CD14-positive monocyte (primary cell): ENCODE data around the gene SLC6A8. TPM values are rescaled to one million over a fixed set of nuclear protein-coding genes. Genes with fewer than 3 reads are reported as not detected.
A peak's percentile ranks its signal among the peaks of the same experiment; 100 is the strongest.

Experiments used
- DNase-seq, 3 donors: peaks; one replicate each; pipeline ENCODE4 v3.0.0-alpha.2; 2011 to 2022
- H2AFZ ChIP-seq: 2 replicates; pipeline ENCODE4 v1.6.0; 2012; ENCODE audit warnings: mild to moderate bottlenecking, low read depth, low read length, inconsistent platforms; ENCODE audit not compliant: insufficient read depth, poor library complexity, severe bottlenecking
- H3K27ac ChIP-seq, 2 donors: 1 replicate in 1 of 2; 2 replicates in 1 of 2; pipeline ENCODE4 v1.5.1; 2012 to 2013; ENCODE audit warnings: low read length in 2 of 2, control low read depth in 1 of 2, inconsistent platforms in 1 of 2, low read depth in 1 of 2, mild to moderate bottlenecking in 1 of 2
- H3K27me3 ChIP-seq, 2 donors: one replicate each; pipeline versions ENCODE4 v1.6.0 to v1.6.1; 2011 to 2013; ENCODE audit warnings: low read length in 2 of 2; ENCODE audit not compliant: control insufficient read depth in 2 of 2, insufficient read depth in 2 of 2
- H3K36me3 ChIP-seq, 2 donors: replicated peaks in 1 of 2; 1 replicate in 1 of 2; 2 replicates in 1 of 2; pipeline versions ENCODE4 v1.5.1 to v1.6.1; 2012 to 2013; ENCODE audit warnings: low read length in 2 of 2, control low read depth in 1 of 2, inconsistent platforms in 1 of 2, mild to moderate bottlenecking in 1 of 2; ENCODE audit not compliant: insufficient read depth in 2 of 2, control insufficient read depth in 1 of 2
- H3K4me1 ChIP-seq, 2 donors: 1 replicate in 1 of 2; 2 replicates in 1 of 2; pipeline versions ENCODE4 v1.5.1 to v1.6.1; 2012 to 2013; ENCODE audit warnings: low read length in 2 of 2, control low read depth in 1 of 2, inconsistent platforms in 1 of 2, mild to moderate bottlenecking in 1 of 2, moderate library complexity in 1 of 2; ENCODE audit not compliant: insufficient read depth in 2 of 2, control insufficient read depth in 1 of 2
- H3K4me2 ChIP-seq: replicated peaks from 2 replicates; pipeline ENCODE3; 2012; ENCODE audit warnings: low read length, moderate library complexity, mild to moderate bottlenecking; ENCODE audit not compliant: poor library complexity, severe bottlenecking; ENCODE audit errors: extremely low read depth
- H3K4me3 ChIP-seq, 3 experiments: fragments of 200-600 bp in 1 of 3; sonication (generic) in 1 of 3; replicated peaks in 1 of 3; 1 replicate in 2 of 3; 2 replicates in 1 of 3; pipeline ENCODE4 v1.5.1; 2011 to 2013; ENCODE audit warnings: low read length in 3 of 3, mild to moderate bottlenecking in 3 of 3, control low read depth in 2 of 3, low read depth in 2 of 3, inconsistent platforms in 1 of 3, moderate library complexity in 1 of 3
- H3K79me2 ChIP-seq: 2 replicates; pipeline ENCODE4 v1.6.0; 2012; ENCODE audit warnings: mild to moderate bottlenecking, control low read depth, inconsistent platforms, low read length, moderate library complexity; ENCODE audit not compliant: insufficient read depth
- H3K9ac ChIP-seq: 2 replicates; pipeline ENCODE4 v1.6.0; 2017; ENCODE audit warnings: low read length, mild to moderate bottlenecking; ENCODE audit not compliant: insufficient read depth, poor library complexity, severe bottlenecking
- H3K9me3 ChIP-seq, 2 donors: replicated peaks in 1 of 2; 1 replicate in 1 of 2; 2 replicates in 1 of 2; pipeline versions ENCODE4 v1.5.1 to v1.6.1; 2012 to 2013; ENCODE audit warnings: low read length in 2 of 2, control low read depth in 1 of 2; ENCODE audit not compliant: control insufficient read depth in 1 of 2, insufficient read depth in 1 of 2
- H4K20me1 ChIP-seq: 2 replicates; pipeline ENCODE4 v1.6.0; 2012; ENCODE audit warnings: mild to moderate bottlenecking, low read length, control low read depth, moderate library complexity; ENCODE audit not compliant: insufficient read depth
- H3K27ac Mint-ChIP-seq, 7 donors: one replicate each; pipeline ENCODE4 v1.8.0; 2020; ENCODE audit warnings: mild to moderate bottlenecking in 7 of 7, mixed read lengths in 7 of 7, moderate library complexity in 6 of 7, inconsistent platforms in 2 of 7
- H3K27me3 Mint-ChIP-seq, 3 donors: one replicate each; pipeline ENCODE4 v1.8.0; 2021 to 2022; ENCODE audit warnings: low read depth in 3 of 3, mild to moderate bottlenecking in 3 of 3, mixed read lengths in 3 of 3, moderate library complexity in 3 of 3, inconsistent platforms in 1 of 3
- H3K36me3 Mint-ChIP-seq, 2 donors: one replicate each; pipeline ENCODE4 v1.8.0; 2020; ENCODE audit warnings: mixed read lengths in 2 of 2, inconsistent platforms in 1 of 2, mild to moderate bottlenecking in 1 of 2
- H3K4me1 Mint-ChIP-seq: one replicate; pipeline ENCODE4 v1.8.0; 2020; ENCODE audit warnings: mild to moderate bottlenecking, mixed read lengths
- H3K4me3 Mint-ChIP-seq, 2 donors: one replicate each; pipeline ENCODE4 v1.8.0; 2020; ENCODE audit warnings: mild to moderate bottlenecking in 2 of 2, mixed read lengths in 2 of 2, moderate library complexity in 1 of 2
- H3K9me3 Mint-ChIP-seq, 7 donors: one replicate each; pipeline ENCODE4 v1.8.0; 2020 to 2022; ENCODE audit warnings: mixed read lengths in 7 of 7, mild to moderate bottlenecking in 6 of 7, moderate library complexity in 6 of 7, inconsistent platforms in 2 of 7
- WGBS: methylation state at CpG from one replicate; pipeline ENCODE4 v1.1.5; 2013; ENCODE audit warnings: missing lambda C conversion rate; ENCODE audit not compliant: insufficient coverage; 5-methylcytosine and 5-hydroxymethylcytosine counted together
- intact Hi-C, 2 donors: fragments of 100-400 bp; cut with micrococcal nuclease; formaldehyde crosslinking; loops; one replicate each; pipeline versions ENCODE4 v1.15.0 to v1.15.1; 2023
- polyA plus RNA-seq, 3 donors: library from polyadenylated mRNA; depleted of rRNA in 1 of 3; unstranded in 2 of 3; stranded (reverse) in 1 of 3; fragments of 300-500 nt in 2 of 3; fragments of >200 nt in 1 of 3; fragmentation: Illumina TruSeq in 2 of 3; gene quantifications; 1 replicate in 2 of 3; 2 replicates in 1 of 3; pipeline ENCODE4 v1.2.3, GENCODE V29; 2012 to 2021
- TF ChIP-seq, protein P1 (sequence below): fragments of 200-600 bp; IDR thresholded peaks from one replicate; pipeline ENCODE4 v1.8.0; 2022; ENCODE audit warnings: antibody characterized with exemption, mild to moderate bottlenecking

The SLC6A8 gene
- polyA plus RNA-seq, 3 donors, result 0.23 to 5.6 (median 0.85) TPM

DNA sequence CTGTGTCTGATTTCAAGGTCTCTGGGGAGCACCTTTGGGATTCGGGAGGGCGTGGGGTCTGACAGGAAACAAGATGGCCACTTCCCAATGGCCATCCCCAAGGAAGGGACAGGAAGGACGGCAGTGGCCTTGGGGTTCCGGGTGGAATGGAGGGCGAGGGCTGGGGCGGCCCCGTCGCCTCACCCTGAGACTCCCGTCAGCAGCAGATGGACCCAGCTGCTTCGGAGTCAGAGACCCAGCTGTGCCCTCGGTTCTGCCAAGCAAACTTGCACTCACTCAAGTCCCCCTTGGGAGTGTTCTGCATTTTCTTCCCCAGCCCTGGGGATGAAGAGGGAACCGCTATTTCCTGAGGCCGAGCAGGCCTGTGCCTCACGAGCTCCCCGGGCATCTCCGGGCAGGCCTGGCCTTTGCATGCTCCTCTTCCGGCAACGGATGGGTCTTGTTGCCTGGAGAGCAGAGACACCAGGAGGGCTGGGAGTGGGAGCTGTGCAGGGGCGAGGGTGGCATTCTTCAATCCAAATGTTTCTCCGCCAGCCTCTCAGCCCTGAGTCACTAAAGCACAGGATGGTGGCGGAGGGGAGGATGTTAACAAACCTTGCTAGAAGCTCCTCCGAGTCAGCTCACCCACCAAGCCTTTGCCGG is 47.6 kb upstream of the SLC6A8 start:
- H4K20me1 ChIP-seq, result no peaks in the 10 kb centered on the region
- Mint-ChIP-seq H3K27ac (no peak overlapping the region), H3K4me3 (no peak overlapping the region), H3K9me3 (peaks cover 0 to 20% (median 8%) of the 10 kb centered on the region in 7 donors), H3K36me3 (peaks cover 0 to 1% of the 10 kb centered on the region in 2 donors), H3K27me3 (peaks cover 32 to 52% (median 52%) of the 10 kb centered on the region in 3 donors), H3K4me1 (peaks cover 2% of the 10 kb centered on the region)
- no peak for DNase-seq
- no peak overlapping the region for H3K4me2 ChIP-seq
- H3K9ac ChIP-seq, result no peak overlapping the region
- no peaks in the 10 kb centered on the region for H3K36me3 ChIP-seq
- H2AFZ ChIP-seq, result no peak overlapping the region
- WGBS, result 100% methylated on average over 7 of the region's 23 CpGs
- H3K4me1 ChIP-seq, result peaks cover 0 to 3% of the 10 kb centered on the region in 2 donors
- TF ChIP-seq, protein P1, sequence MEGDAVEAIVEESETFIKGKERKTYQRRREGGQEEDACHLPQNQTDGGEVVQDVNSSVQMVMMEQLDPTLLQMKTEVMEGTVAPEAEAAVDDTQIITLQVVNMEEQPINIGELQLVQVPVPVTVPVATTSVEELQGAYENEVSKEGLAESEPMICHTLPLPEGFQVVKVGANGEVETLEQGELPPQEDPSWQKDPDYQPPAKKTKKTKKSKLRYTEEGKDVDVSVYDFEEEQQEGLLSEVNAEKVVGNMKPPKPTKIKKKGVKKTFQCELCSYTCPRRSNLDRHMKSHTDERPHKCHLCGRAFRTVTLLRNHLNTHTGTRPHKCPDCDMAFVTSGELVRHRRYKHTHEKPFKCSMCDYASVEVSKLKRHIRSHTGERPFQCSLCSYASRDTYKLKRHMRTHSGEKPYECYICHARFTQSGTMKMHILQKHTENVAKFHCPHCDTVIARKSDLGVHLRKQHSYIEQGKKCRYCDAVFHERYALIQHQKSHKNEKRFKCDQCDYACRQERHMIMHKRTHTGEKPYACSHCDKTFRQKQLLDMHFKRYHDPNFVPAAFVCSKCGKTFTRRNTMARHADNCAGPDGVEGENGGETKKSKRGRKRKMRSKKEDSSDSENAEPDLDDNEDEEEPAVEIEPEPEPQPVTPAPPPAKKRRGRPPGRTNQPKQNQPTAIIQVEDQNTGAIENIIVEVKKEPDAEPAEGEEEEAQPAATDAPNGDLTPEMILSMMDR, result no peak
- peaks cover 0 to 12% of the 10 kb centered on the region in 2 donors for H3K9me3 ChIP-seq
- no peaks in the 10 kb centered on the region for H3K79me2 ChIP-seq
- intact Hi-C loops, result no loop called here
- no peak overlapping the region for H3K4me3 ChIP-seq
- H3K27ac ChIP-seq, result no peak overlapping the region
- H3K27me3 ChIP-seq, result peaks cover 2 to 34% of the 10 kb centered on the region in 2 donors

DNA sequence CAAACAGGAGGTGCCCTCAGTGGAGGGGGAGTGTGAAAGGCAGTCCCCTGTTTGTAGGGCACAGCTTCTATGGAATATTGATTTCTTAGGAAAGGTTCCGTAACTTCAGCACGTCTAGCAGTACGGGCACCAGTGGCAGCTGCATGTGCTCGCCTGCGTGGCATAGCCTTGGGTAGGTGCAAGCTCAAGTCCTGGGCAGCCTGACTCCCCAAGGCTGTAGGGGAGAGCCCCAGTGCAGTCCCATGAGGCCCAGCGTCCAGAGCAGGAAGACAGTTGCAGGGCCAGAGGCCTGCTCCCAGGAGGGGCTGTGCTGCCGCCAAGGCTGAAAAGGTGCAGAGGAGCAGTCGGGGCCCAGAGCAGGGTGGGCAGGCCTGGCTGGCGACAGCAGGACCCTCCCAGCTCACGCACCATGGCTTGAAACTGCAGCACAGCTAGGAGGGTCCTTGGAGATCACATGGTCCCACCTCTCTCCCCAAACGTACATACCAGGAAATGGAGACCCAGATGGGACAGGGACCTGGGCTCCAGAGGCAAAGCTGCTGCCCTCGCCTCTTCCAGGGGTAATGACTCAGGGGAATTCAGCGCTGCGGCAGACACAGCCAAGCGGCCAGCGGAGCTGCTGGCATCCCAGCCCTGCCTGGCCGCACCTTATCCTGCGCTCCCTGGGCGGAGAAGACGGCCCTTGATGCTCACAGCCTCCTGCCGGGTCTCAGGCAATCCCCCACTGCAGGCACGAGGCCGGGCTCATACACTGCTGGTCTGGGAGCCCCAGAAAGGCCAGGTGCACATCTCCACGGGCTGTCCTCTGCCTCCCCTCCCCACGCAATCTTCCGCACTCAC is 46.8 kb upstream of the SLC6A8 start:
- peak overlapping the region in 1 of 2 donors; percentile 57 for H3K4me3 Mint-ChIP-seq
- H3K27me3 ChIP-seq, result peaks cover 8 to 42% of the 10 kb centered on the region in 2 donors
- H3K9me3 ChIP-seq, result peaks cover 0 to 12% of the 10 kb centered on the region in 2 donors
- no peak overlapping the region for H3K9ac ChIP-seq
- no peak overlapping the region for H3K4me3 ChIP-seq
- peaks cover 2% of the 10 kb centered on the region for H3K4me1 Mint-ChIP-seq
- H4K20me1 ChIP-seq, result no peaks in the 10 kb centered on the region
- no peak for DNase-seq
- no peak overlapping the region for H3K27ac ChIP-seq
- H3K36me3 Mint-ChIP-seq, result peaks cover 0 to 1% of the 10 kb centered on the region in 2 donors
- H3K27ac Mint-ChIP-seq, result peak overlapping the region in 2 of 7 donors; percentile 8 to 37
- H3K4me1 ChIP-seq, result peaks cover 0 to 3% of the 10 kb centered on the region in 2 donors
- peaks cover 37 to 60% (median 59%) of the 10 kb centered on the region in 3 donors for H3K27me3 Mint-ChIP-seq
- intact Hi-C loops, result no loop called here
- H3K9me3 Mint-ChIP-seq, result peaks cover 0 to 21% (median 8%) of the 10 kb centered on the region in 7 donors
- H3K79me2 ChIP-seq, result no peaks in the 10 kb centered on the region
- H2AFZ ChIP-seq, result no peak overlapping the region
- WGBS, result 33% methylated on average over 15 of the region's 26 CpGs
- no peaks in the 10 kb centered on the region for H3K36me3 ChIP-seq
- TF ChIP-seq, protein P1, result no peak
- no peak overlapping the region for H3K4me2 ChIP-seq
